Keratinocyte (primary cell): Measurements from ENCODE around the gene ZBTB1.

Source experiments
- CTCF ChIP-seq, 3 experiments: IDR thresholded peaks in 1 of 3; conservative IDR thresholded peaks in 1 of 3; optimal IDR thresholded peaks in 1 of 3; 2 replicates in 2 of 3; 3 replicates in 1 of 3; pipeline versions ENCODE3 to v1.5.1; 2011; ENCODE audit warnings: low read length in 3 of 3, mild to moderate bottlenecking in 3 of 3, moderate library complexity in 2 of 3, control low read depth in 1 of 3, inconsistent platforms in 1 of 3; ENCODE audit not compliant: insufficient read depth in 2 of 3; ENCODE audit errors: extremely low read depth in 1 of 3
- EZH2 ChIP-seq: IDR thresholded peaks from one replicate; pipeline ENCODE4 v1.6.1; 2012; ENCODE audit warnings: inconsistent platforms, mild to moderate bottlenecking, low read length, moderate library complexity

GRCh38 chr14:64506721-64507120 is 2.2 kb downstream of the ZBTB1 start:
- TF ChIP-seq CTCF (optimal IDR thresholded peaks at IDR 0.05 in 1 of 3, IDR thresholded peaks at IDR 0.05 in 1 of 3, conservative IDR thresholded peaks at IDR 0.05 in 1 of 3; ENCODE audit: extremely low read depth in 1 of 3, insufficient read depth in 2 of 3, low read length in 3 of 3) (no peak), EZH2 (no peak)
